ENCODE data around the gene SLAMF9. TPM values are rescaled to one million over a fixed set of nuclear protein-coding genes. Genes with fewer than 3 reads are reported as not detected.

Gene SLAMF9
- total RNA-seq, 1 donor from 2014 or later: 0.80 TPM

DNA sequence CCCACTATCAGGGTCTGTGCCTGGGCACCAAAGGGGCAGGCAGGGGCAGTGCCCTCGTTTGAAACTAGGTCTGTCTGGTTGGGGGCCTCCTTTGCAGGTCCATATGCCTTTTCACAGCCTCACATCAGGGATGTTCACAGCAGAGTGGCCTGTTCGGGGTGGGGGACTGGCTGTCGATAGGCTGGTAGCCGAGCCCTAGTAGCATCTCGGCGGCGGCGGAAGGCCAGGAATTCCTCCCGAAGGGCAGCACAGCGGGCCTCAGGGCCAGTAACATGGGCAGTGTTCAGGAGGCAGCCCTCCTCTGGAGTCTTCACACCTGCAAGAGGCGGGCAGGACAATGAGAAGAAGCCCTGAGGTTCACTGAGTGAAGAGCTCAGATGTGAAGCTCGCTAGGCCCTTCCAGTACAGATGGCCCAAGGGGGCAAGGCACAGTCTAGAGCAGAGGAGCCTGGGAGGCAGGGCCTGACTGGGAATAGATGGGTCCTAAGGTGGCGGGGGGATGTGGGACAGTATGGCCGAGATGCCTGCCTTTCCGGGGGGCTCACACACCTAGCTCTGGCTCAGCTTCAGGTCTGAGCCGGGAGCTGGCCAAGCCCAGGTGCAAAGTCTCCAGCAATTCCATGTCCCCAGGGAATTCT, 26.7 kb downstream of the SLAMF9 start:
- intact Hi-C loops (cut with DNase I): no loop called here
- no peak for ATAC-seq

DNA sequence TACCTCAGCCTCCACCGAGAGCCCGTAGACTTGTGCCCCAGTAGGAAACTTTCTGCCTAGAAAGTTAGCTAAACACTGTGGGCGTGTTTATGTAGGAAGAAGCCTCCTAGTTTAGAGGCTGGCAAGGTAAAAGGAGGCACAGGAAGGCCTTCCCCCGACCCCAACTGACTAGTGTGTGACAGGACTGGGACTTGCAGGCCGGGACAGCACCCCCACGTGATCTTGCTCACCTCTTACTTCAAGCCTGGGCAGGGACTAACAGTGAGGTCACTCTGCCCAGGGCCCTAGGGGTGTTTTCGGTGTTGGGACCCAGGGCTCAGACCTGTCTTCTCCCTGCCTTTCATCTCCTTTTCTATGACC, 28.3 kb downstream of the SLAMF9 start:
- intact Hi-C loops (cut with DNase I): no loop called here
- ATAC-seq: no peak
- DNase-seq (ENCODE audit: low spot score): no peak

More for the DNA sequence above, 26.7 kb downstream of the SLAMF9 start:
- no peak for DNase-seq (ENCODE audit: low spot score)

DNA sequence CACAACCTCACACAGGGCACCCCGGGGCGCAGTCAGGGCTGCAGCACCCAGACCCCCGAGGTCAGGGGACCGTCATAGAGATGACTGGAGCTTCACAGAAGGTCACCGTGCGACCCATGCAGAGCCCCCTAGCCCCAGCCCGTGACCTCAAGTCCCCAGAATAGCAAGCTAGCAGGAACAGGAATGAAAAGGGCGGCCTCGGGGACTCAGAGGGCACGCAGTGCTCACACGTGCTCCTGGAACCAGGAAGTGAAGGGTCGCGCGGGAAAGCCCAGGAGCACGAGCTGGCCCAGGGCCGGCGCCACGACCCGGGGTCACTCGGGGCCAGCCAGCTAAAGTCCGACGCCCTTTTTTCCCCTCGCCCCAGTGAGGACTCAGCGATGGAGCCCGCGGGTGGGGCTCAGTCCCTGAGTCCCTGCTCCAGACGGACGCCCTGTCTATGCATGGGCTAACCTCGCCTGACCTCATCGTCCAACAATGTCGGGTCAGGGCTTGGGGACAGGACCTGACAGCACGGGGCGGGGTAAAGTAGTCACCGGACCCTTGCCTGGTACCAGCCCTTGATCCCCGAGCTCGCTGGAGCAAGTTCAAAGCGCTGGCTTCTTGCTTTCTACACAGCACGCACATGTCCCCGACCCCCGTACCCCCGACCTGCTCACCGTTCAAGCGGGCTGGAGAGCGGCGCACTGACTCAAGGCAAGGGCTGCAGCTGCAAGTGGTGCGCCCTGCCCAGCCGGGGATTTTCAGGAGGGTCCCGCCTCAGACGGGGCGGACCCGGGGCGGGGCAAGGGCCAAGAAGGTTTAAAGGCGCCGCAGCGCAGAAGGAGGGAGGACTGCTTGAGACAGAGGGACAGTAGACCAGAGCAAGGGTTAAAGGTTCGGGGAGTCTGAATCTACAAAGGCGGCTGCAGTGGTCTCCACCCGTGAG, 29.0 kb downstream of the SLAMF9 start, which contains the start of gene TAGLN2:
TAGLN2 (minus strand) TSS at position 717 of the 928 bp plus-strand sequence. CDS start 4,998 bp downstream, outside the sequence.
- peak; percentile 86 for ATAC-seq
- intact Hi-C loops (cut with DNase I): no loop called here
- peak; percentile 94 for DNase-seq (ENCODE audit: low spot score)

DNA sequence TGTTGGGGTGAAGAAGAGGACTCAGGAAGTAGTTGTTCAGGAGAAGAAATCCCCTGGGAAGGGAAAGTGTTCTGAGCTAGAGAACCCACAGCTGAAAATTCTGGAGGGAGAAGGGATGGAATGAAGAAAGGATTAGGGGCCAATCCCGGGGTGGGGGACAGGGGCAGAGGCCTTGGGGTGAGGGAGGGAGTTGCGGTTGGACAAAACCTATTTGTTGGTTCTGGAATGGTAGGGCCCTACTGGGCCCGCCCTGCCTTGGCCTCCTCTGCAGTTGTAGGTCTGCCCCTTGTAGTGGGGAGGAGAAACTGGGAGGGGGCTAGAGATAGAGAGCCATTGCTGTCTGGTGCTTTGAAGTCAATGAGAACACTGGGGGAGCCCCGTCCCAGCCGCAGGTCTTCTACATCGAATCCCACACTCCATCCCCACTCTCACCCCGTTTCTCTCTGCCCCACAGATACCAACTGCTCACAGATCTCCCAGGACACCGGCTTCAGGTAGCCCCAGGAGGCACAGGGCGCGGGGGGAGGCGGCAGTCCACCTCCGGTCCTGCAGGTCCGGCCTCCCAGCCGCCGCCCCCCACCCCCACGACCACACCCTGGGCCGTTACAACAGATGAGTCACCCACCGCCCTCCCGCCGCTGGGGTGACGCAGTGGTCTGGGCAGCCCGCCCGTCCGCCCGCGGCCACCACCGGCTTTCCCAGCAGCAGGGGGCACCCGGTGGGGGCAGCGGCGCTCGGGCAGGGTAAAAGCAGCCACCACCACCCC, 29.8 kb downstream of the SLAMF9 start:
- intact Hi-C loops (cut with DNase I): no loop called here
- DNase-seq (ENCODE audit: low spot score) (peak; percentile 91), ATAC-seq (peak; percentile 83)

DNA sequence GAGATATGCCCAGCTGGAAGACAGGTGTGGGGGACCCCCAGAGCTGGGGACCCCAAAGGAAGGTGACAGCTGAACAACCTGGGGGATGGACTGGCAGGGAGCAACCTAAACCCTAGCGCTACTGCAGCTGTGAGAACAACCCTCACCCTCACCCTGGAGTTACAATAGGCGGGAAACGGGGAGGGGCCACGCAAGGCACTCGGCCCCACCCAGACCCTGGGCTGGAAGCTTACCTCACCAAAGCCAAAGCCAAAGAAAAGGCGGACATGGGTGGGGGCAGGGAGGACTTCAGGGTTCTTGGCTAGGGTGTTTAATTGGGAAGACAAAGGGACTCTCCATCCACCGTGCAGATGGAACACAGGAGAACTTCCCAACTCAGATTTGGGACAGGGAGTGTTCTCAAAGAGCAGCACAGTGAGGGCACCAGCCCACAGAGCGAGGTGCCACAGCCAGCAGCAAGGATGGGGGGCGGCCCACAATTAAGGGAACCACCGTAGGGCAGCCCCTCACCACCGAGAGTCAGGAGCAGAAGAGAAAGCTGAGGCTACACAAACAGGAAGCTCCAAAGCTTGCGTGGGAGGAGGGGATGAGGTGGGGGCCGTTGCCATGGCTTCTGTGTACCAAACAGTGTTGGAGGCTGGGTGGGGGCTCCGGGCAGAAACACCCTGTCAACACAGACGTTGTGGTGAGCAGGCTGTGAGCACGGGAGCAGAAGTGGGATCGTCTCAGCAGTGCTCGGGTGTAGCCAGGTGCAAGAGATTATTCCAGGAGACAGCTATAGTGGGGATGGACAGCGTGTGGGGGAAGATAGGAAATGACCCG, 30.6 kb downstream of the SLAMF9 start:
- peak; percentile 73 for ATAC-seq
- DNase-seq (ENCODE audit: low spot score): peak; percentile 86
- intact Hi-C loops (cut with DNase I): no loop called here

DNA sequence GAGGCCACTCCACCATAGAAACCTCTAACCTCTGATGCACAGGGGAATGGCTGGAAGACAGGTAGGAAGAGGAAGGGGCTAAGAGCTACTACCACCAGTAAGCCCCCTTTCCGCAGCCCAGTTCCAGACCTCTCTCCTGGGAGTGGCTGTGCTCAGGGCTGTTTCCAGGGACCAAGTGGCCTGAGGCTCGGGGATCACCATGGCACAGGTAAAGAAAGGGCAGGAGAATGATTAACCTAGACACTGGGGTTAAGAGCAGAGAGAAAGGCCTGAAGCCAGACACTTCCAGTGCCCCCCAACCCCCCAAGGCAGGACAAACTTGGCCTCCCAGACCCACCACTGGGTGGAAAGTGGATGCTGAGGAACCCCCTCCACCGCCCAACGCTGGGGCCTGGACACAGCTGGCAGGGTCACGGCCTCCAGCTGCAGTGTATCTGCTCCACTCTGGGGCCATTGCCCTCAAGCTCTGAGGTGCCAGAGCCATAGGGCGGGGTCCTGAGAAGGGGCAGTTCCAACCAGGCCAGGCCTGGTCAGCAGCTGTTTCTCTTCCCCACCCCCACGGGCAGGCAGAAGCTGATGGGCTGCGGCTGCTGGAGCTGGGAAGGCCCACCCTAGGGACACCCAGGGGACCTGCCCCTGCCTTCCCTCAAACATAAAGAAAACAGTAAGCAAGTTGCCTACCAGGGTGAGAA, 31.4 kb downstream of the SLAMF9 start:
- intact Hi-C loops (cut with DNase I): no loop called here
- ATAC-seq (peak; percentile 1), DNase-seq (ENCODE audit: low spot score) (peak; percentile 72)

DNA sequence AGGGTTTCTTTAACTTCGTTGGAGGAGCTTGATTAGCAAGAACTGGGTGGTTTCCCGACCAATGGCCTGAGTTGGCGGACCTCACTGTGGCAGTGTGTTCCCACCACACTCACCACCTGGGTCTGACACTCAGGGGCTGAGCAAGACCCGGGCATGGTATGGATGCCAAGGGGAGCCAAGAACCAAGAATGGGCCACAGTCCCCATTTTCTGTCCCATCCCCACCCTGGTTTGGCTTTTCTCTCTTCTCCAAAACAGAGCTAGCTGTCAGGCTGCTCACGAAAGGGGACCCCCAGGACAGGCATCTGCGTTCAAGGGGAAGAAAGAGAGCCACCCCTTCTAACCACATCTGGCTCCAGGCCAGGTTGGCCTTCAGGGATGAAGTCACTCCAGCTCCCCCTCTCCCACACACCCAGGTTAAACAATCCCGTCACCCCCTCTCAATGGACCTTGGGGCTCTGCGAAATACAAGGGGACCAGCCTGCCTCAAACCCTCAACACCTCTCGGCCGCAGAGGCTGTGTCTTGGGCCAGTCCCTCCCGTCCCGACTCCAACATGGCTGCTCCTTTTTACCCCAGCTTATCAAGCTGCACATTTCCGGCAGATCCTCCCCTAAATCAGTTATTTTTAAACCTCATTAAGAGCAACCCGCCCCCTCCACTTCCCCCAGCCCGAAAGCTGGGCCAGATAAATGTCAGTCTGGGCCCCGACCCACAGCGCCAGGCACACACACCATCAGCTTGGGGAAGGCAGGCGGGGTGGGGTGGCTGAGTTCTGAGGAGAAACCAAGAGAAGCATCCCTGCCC, 32.1 kb downstream of the SLAMF9 start:
- DNase-seq (ENCODE audit: low spot score) (no peak), ATAC-seq (no peak)
- intact Hi-C loops (cut with DNase I): no loop called here

DNA sequence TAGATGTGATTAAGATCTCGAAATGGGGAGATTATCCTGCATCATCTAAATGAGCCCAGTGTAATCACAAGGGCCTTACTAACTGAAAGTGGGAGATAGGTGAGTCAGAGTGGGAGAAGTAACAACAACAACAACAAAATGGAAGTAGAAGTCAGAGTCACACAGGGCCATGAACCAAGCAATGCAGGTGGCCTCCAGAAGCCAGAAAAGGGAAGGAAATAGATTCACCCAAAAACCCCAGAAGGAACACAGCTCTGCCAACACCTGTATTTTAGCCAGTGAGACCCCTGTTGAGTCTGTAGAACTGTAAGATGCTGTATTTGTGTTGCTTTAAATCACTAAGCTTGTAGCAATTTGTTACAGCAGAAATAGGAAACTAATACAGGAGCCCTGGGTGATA, 32.8 kb downstream of the SLAMF9 start:
- DNase-seq (ENCODE audit: low spot score) (no peak), ATAC-seq (no peak)
- intact Hi-C loops (cut with DNase I): no loop called here

DNA sequence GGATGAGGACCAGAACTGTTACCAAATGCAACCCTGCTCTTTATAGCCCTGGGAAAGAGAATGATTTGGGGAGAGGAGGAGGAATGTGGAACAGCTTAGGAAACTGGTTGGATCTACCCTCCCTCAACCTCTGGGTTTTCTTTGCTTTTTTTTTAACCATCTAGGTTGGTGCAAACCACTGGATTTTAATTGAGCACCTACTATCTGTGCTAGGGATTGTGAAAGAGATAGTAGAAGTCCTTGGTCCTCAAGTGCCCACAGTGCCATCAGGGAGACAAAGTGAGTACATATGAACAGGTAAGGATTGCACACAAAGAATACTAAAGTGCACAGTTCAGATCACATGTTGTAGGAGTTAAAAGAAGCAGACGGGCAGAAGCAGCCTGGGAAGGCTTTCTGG, 33.4 kb downstream of the SLAMF9 start:
- no peak for ATAC-seq
- DNase-seq (ENCODE audit: low spot score): no peak
- intact Hi-C loops (cut with DNase I): no loop called here

DNA sequence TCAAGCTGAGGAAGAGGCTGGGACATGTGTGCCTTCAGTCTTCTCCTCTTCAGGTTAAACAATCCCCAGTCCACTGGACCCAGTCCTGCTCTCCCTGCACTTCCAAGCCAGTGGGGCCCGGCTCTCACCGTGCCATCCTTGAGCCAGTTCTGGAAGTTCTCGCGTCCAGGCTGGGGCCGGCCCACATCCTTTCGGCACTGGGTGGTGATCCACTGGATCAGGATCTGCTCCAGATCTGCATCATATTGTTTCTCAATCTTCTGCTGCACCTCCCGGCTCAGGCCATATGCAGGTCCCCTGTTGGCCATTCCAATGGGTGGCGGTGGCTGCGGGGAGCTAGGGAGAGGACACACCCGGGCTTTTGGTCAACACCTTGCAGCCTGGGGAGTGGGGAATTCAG, 33.8 kb downstream of the SLAMF9 start:
- intact Hi-C loops (cut with DNase I): no loop called here
- DNase-seq (ENCODE audit: low spot score) (no peak), ATAC-seq (no peak)

DNA sequence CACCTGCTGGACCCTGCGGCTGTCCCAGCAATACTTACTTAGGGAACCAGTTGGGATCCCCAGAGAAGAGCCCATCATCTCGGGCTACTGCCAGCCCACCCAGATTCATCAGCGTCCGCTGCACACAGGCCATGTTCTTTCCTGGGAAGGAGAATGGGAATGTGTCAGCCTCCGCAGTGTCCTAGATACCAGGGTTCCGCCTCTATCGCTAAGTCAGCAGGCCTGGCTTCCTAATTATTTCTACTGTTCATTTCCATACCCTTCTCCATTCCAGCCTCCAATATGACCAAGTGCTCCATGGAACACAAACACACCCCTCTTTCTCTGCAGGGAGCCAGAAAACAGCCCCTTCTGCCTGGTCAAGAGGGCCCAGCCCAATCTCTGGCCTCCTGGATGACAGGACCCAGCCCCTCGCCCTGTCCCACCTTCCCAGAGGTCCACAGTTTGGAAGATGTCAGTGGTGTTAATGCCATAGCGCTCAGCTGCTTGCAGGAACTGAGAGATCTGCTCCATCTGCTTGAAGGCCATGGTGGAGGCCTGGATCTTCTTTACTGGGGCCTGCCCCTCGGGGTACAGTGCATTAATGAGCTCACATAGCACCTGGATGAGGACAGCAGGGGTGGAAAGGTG, 34.7 kb downstream of the SLAMF9 start:
- intact Hi-C loops (cut with DNase I): no loop called here

DNA sequence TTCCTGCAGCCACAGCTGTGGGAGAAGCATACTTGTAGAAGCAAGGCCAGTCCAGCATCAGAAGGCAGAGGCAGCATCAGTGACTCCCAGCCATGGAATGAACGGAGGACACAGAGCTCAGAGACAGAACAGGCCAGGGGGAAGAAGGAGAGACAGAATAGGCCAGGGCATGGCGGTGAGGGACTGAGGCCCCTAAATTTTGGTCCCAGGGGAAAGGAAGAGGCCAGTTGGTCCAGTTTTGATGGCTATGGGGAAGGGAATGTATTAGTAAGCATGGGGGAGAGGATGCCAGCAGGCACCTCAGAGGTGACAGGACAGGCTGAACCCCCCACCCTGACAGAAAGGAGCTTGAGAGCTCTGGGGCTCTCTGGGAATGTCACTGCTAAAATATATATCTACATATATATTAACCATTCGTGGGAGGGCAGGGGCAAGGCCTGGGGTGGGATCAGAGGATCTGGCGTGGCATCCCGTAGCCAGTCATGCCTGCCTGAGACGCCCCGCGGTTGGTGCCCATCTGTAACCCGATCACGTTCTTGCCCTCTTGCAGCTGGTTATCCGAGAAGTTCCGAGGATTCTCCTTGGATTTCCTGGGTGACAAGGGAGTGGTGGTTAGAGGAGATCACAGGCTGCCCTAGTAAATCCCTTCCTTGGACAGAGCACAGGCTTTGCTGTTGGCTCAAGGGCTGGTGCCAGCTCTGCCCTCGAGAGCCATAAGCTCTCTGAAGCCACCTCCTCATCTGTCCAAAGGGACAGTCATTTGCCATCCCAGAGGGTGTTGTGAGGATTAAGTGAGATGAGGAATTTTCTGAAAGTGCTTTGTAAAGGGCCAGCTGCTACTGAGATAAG, 35.5 kb downstream of the SLAMF9 start:
- intact Hi-C loops (cut with DNase I): no loop called here
- no peak for DNase-seq (ENCODE audit: low spot score)
- ATAC-seq: no peak

More for the DNA sequence above, 34.7 kb downstream of the SLAMF9 start:
- no peak for ATAC-seq
- DNase-seq (ENCODE audit: low spot score): no peak

DNA sequence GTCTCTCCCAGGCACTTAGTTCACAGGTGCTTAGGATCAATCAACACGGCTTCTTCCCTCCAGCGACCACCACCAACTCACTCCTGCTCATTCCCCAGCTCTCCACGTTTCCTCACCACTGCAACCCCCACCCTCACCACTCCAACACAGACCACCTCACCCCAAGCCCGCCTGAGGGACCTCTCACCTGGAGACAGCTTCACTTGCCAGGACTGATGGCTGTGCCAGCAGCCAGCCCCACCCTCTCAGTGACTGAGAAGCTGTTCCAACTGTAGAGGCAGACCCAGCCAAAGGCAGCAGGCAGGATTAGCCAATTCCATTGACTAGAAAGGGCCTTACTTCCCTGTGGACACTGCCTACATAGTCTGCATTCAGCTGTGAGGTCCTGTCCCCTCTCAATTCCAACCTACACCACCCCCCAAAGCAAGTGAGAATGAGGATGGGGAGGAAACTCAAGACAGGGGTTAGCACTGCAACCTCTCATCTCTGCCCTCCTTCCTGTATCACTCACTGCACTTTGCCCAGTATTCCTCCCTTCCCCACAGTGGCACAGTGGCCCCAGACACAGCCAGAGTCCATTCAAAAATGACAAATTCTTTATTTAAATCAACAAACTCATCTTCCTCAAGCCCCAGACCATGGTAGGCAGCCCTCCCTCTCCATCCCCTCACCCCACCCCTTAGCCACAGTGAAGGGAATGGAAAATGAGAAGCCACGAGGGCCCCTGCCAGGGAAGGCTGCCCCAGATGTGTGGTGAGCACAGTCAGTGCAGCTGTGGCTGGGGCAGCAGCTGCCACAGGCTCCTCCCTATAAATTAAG, 36.3 kb downstream of the SLAMF9 start:
- intact Hi-C loops (cut with DNase I): no loop called here
- DNase-seq (ENCODE audit: low spot score) (no peak), ATAC-seq (no peak)

DNA sequence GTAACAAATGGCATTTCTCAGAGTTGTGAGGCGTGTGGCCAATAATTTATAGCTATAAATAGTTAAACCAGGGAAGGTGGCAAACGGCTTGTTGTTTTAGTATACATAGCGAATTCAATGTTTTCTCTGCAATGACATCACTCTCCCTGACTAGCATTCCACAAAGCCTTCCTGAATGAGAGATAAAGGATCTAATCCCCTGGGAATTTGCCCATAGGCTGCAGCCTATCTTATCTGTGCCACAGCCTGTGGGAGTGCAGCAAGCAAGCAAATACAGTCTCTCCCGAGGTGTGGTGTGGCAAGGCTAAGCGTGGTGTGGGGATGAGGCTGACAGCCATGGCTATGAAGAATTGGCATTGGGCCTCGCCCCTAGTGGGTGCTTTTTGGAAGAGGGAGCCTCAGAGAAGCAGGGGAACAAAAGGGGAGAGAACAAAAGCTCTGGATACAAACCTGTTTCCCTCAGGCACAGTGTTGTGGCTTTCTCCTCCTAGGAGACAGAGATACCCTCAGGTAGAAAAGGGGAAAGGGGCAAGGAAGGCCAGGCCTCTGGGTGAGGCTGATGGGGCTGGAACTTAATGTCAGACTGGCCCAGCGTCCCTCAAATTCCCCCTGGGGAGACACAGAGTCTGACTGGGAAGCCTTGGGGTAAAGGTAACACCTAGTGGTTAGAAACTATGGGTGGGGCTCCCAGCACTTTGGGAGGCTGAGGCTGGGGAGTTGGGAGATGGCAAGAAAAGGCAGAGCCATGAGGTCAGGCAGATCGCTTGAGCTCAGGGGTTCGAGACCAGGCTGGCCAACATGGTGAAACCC, 37.6 kb downstream of the SLAMF9 start:
- ATAC-seq (no peak), DNase-seq (ENCODE audit: low spot score) (no peak)
- intact Hi-C loops (cut with DNase I): no loop called here
